ENCODE results near the gene SMIM35. TPM values are rescaled to one million over a fixed set of nuclear protein-coding genes. Genes with fewer than 3 reads are reported as not detected.

Gene SMIM35
- total RNA-seq, 3 donors from 2014 or later (not counting 1 experiment from before 2014, with no cell fraction given) = 0.30 to 0.68 (median 0.33) TPM

DNA sequence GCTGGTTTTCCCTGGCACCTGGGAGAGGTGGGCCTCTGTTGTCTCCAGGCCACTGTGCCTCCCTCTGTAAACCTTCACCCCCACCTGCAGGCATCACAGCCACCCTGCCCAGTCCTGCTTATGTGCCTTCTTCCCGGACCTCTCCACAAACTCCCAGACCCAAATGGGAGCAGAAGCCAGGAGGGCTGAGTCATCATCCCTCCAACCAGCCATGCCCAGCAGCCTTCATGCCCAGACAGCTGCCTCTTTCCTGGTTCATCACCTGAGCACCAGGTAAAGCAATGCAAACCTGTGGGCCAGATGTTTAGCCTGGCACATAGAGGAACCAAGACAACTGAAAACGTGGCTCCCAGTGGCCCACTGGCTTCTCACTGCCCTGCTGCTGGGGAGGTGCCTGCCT, 12.0 kb downstream of the SMIM35 start:
- TF ChIP-seq CTCF (IDR thresholded peaks at IDR 0.05) = no peak
- Mint-ChIP-seq H3K4me3 (no peak overlapping the region), H3K27me3 (ENCODE audit: low read depth in 2 of 2) (peaks cover 0 to 12% of the 10 kb centered on the region in 2 donors), H3K9me3 (no peaks in the 10 kb centered on the region), H3K36me3 (no peaks in the 10 kb centered on the region), H3K4me1 (no peaks in the 10 kb centered on the region), H3K27ac (no peak overlapping the region)
- no peak overlapping the region for H3K27ac ChIP-seq (ENCODE audit: low read length)
- no peak for DNase-seq
- H3K9me3 ChIP-seq (ENCODE audit: control insufficient read depth, insufficient read depth, low read length) = no peaks in the 10 kb centered on the region
- no peak overlapping the region for H3K4me3 ChIP-seq (ENCODE audit: low read length)
- no peaks in the 10 kb centered on the region for H3K36me3 ChIP-seq (ENCODE audit: control insufficient read depth, insufficient read depth, low read length)
- 61% methylated on average over 2 of the region's 2 CpGs for WGBS (ENCODE audit: insufficient coverage)
- H3K4me1 ChIP-seq (ENCODE audit: control insufficient read depth, insufficient read depth, low read length) = peaks cover 14% of the 10 kb centered on the region
- intact Hi-C loops (cut with micrococcal nuclease) = no loop called here
- ATAC-seq = no peak
- H3K27me3 ChIP-seq (ENCODE audit: control insufficient read depth, insufficient read depth, low read length) = no peaks in the 10 kb centered on the region

DNA sequence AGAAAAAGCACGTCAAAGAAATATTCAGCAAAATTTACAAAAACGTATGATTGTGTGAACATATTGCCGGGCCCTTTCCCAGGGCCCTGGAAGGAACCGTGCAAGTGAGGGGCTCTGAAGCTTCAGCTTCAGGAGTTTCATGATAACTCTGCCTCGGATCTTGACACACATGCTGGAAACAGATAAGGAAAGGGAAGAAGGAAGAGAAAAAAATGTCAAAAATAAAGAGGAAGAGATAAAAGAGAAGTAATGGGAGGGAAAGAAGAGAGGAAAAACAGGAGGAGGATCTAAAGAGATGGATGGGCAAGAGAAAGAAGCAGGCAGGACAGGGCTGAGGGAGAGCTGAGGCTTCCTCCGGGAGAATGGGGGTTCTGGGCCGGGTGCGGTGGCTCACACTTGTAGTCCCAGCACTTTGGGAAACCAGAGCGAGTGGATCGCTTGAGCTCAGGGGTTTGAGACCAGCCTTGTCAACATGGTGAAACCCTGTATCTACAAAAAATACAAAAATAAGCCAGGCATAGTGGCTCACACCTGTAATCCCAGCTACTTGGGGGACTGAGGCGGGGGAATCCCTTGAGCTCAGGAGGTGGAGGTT, 12.6 kb downstream of the SMIM35 start:
- intact Hi-C loops (cut with micrococcal nuclease) = no loop called here
- no peak overlapping the region for H3K27ac ChIP-seq (ENCODE audit: low read length)
- H3K9me3 ChIP-seq (ENCODE audit: control insufficient read depth, insufficient read depth, low read length) = no peaks in the 10 kb centered on the region
- no peak for ATAC-seq
- H3K36me3 Mint-ChIP-seq = no peaks in the 10 kb centered on the region
- H3K27ac Mint-ChIP-seq = no peak overlapping the region
- peaks cover 8% of the 10 kb centered on the region for H3K4me1 ChIP-seq (ENCODE audit: control insufficient read depth, insufficient read depth, low read length)
- no peaks in the 10 kb centered on the region for H3K27me3 ChIP-seq (ENCODE audit: control insufficient read depth, insufficient read depth, low read length)
- TF ChIP-seq CTCF (IDR thresholded peaks at IDR 0.05) = no peak
- no peaks in the 10 kb centered on the region for H3K4me1 Mint-ChIP-seq
- no peaks in the 10 kb centered on the region for H3K36me3 ChIP-seq (ENCODE audit: control insufficient read depth, insufficient read depth, low read length)
- no peak overlapping the region for H3K4me3 Mint-ChIP-seq
- peaks cover 0 to 12% of the 10 kb centered on the region in 2 donors for H3K27me3 Mint-ChIP-seq (ENCODE audit: low read depth in 2 of 2)
- H3K9me3 Mint-ChIP-seq = no peaks in the 10 kb centered on the region
- H3K4me3 ChIP-seq (ENCODE audit: low read length) = no peak overlapping the region
- DNase-seq = no peak
- WGBS (ENCODE audit: insufficient coverage) = 86% methylated on average over 11 of the region's 11 CpGs

GRCh38 chr11:118073554-118073953, 13.2 kb downstream of the SMIM35 start:
- ATAC-seq = no peak
- Mint-ChIP-seq H3K27me3 (ENCODE audit: low read depth in 2 of 2) (peaks cover 0 to 12% of the 10 kb centered on the region in 2 donors), H3K4me1 (no peaks in the 10 kb centered on the region), H3K4me3 (no peak overlapping the region), H3K36me3 (no peaks in the 10 kb centered on the region), H3K27ac (no peak overlapping the region), H3K9me3 (no peaks in the 10 kb centered on the region)
- no peak overlapping the region for H3K4me3 ChIP-seq (ENCODE audit: low read length)
- TF ChIP-seq CTCF (IDR thresholded peaks at IDR 0.05) = no peak
- no peaks in the 10 kb centered on the region for H3K27me3 ChIP-seq (ENCODE audit: control insufficient read depth, insufficient read depth, low read length)
- H3K36me3 ChIP-seq (ENCODE audit: control insufficient read depth, insufficient read depth, low read length) = no peaks in the 10 kb centered on the region
- WGBS (ENCODE audit: insufficient coverage) = 79% methylated on average over 6 of the region's 9 CpGs
- intact Hi-C loops (cut with micrococcal nuclease) = no loop called here
- no peak for DNase-seq
- H3K4me1 ChIP-seq (ENCODE audit: control insufficient read depth, insufficient read depth, low read length) = peaks cover 6% of the 10 kb centered on the region
- H3K9me3 ChIP-seq (ENCODE audit: control insufficient read depth, insufficient read depth, low read length) = no peaks in the 10 kb centered on the region
- no peak overlapping the region for H3K27ac ChIP-seq (ENCODE audit: low read length)

GRCh38 chr11:118071416-118072030, 15.2 kb downstream of the SMIM35 start:
- peaks cover 0 to 12% of the 10 kb centered on the region in 2 donors for H3K27me3 Mint-ChIP-seq (ENCODE audit: low read depth in 2 of 2)
- no peaks in the 10 kb centered on the region for H3K36me3 ChIP-seq (ENCODE audit: control insufficient read depth, insufficient read depth, low read length)
- no peak for ATAC-seq
- no peak for TF ChIP-seq CTCF (IDR thresholded peaks at IDR 0.05)
- 87% methylated on average over 3 of the region's 3 CpGs for WGBS (ENCODE audit: insufficient coverage)
- H3K9me3 Mint-ChIP-seq = no peaks in the 10 kb centered on the region
- no peak overlapping the region for H3K4me3 ChIP-seq (ENCODE audit: low read length)
- H3K27me3 ChIP-seq (ENCODE audit: control insufficient read depth, insufficient read depth, low read length) = no peaks in the 10 kb centered on the region
- DNase-seq = no peak
- no peaks in the 10 kb centered on the region for H3K4me1 Mint-ChIP-seq
- no peaks in the 10 kb centered on the region for H3K9me3 ChIP-seq (ENCODE audit: control insufficient read depth, insufficient read depth, low read length)
- H3K4me1 ChIP-seq (ENCODE audit: control insufficient read depth, insufficient read depth, low read length) = no peaks in the 10 kb centered on the region
- H3K4me3 Mint-ChIP-seq = no peak overlapping the region
- H3K36me3 Mint-ChIP-seq = no peaks in the 10 kb centered on the region
- no peak overlapping the region for H3K27ac ChIP-seq (ENCODE audit: low read length)
- H3K27ac Mint-ChIP-seq = no peak overlapping the region
- intact Hi-C loops (cut with micrococcal nuclease) = no loop called here

Measured in natural killer cell (primary cell).